ENCODE measurements around the gene ALK. TPM values are rescaled to one million over a fixed set of nuclear protein-coding genes. Genes with fewer than 3 reads are reported as not detected.

The ALK gene
- polyA plus RNA-seq, 1 of the 3 experiments (the other 2 are of a cell fraction): 0.30 TPM

DNA sequence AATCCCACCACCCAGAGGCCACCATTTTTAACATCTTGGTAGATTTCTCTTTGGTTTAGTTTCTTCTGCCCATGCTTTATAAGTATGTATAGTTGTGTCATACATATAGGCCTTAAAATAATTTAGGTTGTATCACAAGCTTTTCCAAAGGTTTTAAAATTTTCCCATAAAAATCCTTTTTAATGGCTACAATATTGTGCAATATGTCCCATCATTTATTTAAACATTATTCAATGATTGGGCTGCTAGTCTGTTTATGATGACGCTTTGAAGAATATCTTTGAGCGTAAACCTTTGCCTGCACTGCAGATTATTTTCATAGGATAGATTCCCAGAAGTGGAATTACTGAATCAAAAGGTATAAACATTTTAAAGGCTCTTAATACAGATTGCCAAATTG is 588.8 kb downstream of the ALK start:
- no peaks in the 10 kb centered on the region for H3K36me3 ChIP-seq (replicated peaks in 1 of 2; ENCODE audit: control insufficient read depth in 1 of 2, insufficient read depth in 2 of 2, low read length in 1 of 2)
- H3K9me2 ChIP-seq: no peaks in the 10 kb centered on the region
- H3K4me3 ChIP-seq (ENCODE audit: low read depth in 2 of 2, low read length in 1 of 2): no peak overlapping the region
- peak overlapping the region in 1 of 2 experiments; percentile 16; a peak in 1 of 4 replicates for H3K27ac ChIP-seq (ENCODE audit: low read depth in 2 of 2, low read length in 1 of 2)
- no peak overlapping the region for H3K9ac ChIP-seq
- ChIA-PET CTCF (interaction anchor here (0.8 to 4.4 kb wide), 2 partner anchors 12 to 24 kb away, joined by 3 to 23 read pairs; no protein-coding TSS in a partner anchor), POLR2A (no interaction called here)
- no peaks in the 10 kb centered on the region for H3K9me3 ChIP-seq
- no peak overlapping the region for H2AFZ ChIP-seq (ENCODE audit: low read depth)
- TF ChIP-seq GATA2 (CRISPR knock-in tag; IDR thresholded peaks at IDR 0.05) (no peak), JUND (IDR thresholded peaks at IDR 0.05) (no peak), MXI1 (IDR thresholded peaks at IDR 0.05; ENCODE audit: low read depth, low read length) (no peak), TAF1 (IDR thresholded peaks at IDR 0.05; ENCODE audit: borderline replicate concordance, low read depth, low read length) (no peak), NRF1 (IDR thresholded peaks at IDR 0.05; ENCODE audit: low read depth, low read length) (no peak), ELF1 (IDR thresholded peaks at IDR 0.05) (no peak)
- TF ChIP-seq, protein P1, sequence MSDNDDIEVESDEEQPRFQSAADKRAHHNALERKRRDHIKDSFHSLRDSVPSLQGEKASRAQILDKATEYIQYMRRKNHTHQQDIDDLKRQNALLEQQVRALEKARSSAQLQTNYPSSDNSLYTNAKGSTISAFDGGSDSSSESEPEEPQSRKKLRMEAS (IDR thresholded peaks at IDR 0.05; ENCODE audit: low read depth): no peak
- TF ChIP-seq, protein P2, sequence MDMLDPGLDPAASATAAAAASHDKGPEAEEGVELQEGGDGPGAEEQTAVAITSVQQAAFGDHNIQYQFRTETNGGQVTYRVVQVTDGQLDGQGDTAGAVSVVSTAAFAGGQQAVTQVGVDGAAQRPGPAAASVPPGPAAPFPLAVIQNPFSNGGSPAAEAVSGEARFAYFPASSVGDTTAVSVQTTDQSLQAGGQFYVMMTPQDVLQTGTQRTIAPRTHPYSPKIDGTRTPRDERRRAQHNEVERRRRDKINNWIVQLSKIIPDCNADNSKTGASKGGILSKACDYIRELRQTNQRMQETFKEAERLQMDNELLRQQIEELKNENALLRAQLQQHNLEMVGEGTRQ (IDR thresholded peaks at IDR 0.05; ENCODE audit: borderline replicate concordance, low read depth, low read length): no peak
- H3K27me3 ChIP-seq (ENCODE audit: insufficient read depth): no peaks in the 10 kb centered on the region; the same call in 1 of the 2 replicates
- no peaks in the 10 kb centered on the region for H3K79me2 ChIP-seq (ENCODE audit: insufficient read depth)
- H3K4me2 ChIP-seq: no peak overlapping the region
- WGBS (ENCODE audit: low lambda C conversion rate): 82% methylated on average over 2 of the region's 2 CpGs
- no peaks in the 10 kb centered on the region for H4K20me1 ChIP-seq (ENCODE audit: insufficient read depth)
- H3K4me1 ChIP-seq (ENCODE audit: control insufficient read depth in 1 of 2, insufficient read depth in 2 of 2, low read depth in 1 of 2, low read length in 1 of 2): peaks cover 4 to 24% of the 10 kb centered on the region in 2 experiments; a peak in 3 of 4 replicates
- H3F3A ChIP-seq (replicated peaks; ENCODE audit: insufficient read depth): no peaks in the 10 kb centered on the region
- DNase-seq: no peak

DNA sequence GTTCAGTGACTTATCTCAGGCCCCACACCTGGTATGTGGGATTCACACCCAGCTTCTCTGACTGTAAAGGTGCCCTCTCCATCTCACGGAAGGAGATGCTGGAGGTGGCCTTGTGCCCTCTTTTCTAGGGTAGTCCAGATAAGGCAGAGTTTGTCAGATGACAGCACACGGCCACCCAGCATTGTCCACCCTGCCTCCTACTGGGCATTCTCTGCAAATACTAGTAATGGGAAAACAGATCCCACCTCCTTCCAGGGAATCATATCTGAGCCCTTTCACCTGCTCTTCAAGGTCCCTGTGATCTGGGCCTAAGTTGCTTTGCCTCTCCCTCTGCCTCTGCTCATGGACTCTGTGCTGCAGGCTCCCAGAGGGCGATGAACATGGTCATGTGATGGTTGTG is 591.5 kb downstream of the ALK start:
- H3K9ac ChIP-seq: no peak overlapping the region
- H3K4me2 ChIP-seq: no peak overlapping the region
- 33% methylated on average over 3 of the region's 3 CpGs for WGBS (ENCODE audit: low lambda C conversion rate)

More for the DNA sequence above, 591.5 kb downstream of the ALK start:
- no peak for DNase-seq
- Histone ChIP-seq H4K20me1 (ENCODE audit: insufficient read depth) (no peaks in the 10 kb centered on the region), H3K27ac (ENCODE audit: low read depth in 2 of 2, low read length in 1 of 2) (peak overlapping the region in 1 of 2 experiments; percentile 35; a peak in 1 of 4 replicates), H3K9me3 (no peaks in the 10 kb centered on the region), H2AFZ (ENCODE audit: low read depth) (no peak overlapping the region), H3K36me3 (replicated peaks in 1 of 2; ENCODE audit: control insufficient read depth in 1 of 2, insufficient read depth in 2 of 2, low read length in 1 of 2) (no peaks in the 10 kb centered on the region), H3K79me2 (ENCODE audit: insufficient read depth) (no peaks in the 10 kb centered on the region), H3K4me3 (ENCODE audit: low read depth in 2 of 2, low read length in 1 of 2) (no peak overlapping the region), H3K27me3 (ENCODE audit: insufficient read depth) (no peaks in the 10 kb centered on the region), H3K4me1 (ENCODE audit: control insufficient read depth in 1 of 2, insufficient read depth in 2 of 2, low read depth in 1 of 2, low read length in 1 of 2) (peaks cover 4 to 8% of the 10 kb centered on the region in 2 experiments; a peak in 2 of 4 replicates), H3K9me2 (no peaks in the 10 kb centered on the region), H3F3A (replicated peaks; ENCODE audit: insufficient read depth) (no peaks in the 10 kb centered on the region)
- TF ChIP-seq, protein P3, sequence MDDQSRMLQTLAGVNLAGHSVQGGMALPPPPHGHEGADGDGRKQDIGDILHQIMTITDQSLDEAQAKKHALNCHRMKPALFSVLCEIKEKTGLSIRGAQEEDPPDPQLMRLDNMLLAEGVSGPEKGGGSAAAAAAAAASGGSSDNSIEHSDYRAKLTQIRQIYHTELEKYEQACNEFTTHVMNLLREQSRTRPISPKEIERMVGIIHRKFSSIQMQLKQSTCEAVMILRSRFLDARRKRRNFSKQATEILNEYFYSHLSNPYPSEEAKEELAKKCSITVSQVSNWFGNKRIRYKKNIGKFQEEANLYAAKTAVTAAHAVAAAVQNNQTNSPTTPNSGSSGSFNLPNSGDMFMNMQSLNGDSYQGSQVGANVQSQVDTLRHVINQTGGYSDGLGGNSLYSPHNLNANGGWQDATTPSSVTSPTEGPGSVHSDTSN (IDR thresholded peaks at IDR 0.05): no peak
- TF ChIP-seq SMC3 (IDR thresholded peaks at IDR 0.05; ENCODE audit: low read depth, low read length) (0 out of 2 replicates have a peak, but pooled peaks have one; percentile 10), RAD21 (IDR thresholded peaks at IDR 0.05; ENCODE audit: low read length) (peak; percentile 13; the same call in 1 of the 2 replicates)
- TF ChIP-seq, protein P4, sequence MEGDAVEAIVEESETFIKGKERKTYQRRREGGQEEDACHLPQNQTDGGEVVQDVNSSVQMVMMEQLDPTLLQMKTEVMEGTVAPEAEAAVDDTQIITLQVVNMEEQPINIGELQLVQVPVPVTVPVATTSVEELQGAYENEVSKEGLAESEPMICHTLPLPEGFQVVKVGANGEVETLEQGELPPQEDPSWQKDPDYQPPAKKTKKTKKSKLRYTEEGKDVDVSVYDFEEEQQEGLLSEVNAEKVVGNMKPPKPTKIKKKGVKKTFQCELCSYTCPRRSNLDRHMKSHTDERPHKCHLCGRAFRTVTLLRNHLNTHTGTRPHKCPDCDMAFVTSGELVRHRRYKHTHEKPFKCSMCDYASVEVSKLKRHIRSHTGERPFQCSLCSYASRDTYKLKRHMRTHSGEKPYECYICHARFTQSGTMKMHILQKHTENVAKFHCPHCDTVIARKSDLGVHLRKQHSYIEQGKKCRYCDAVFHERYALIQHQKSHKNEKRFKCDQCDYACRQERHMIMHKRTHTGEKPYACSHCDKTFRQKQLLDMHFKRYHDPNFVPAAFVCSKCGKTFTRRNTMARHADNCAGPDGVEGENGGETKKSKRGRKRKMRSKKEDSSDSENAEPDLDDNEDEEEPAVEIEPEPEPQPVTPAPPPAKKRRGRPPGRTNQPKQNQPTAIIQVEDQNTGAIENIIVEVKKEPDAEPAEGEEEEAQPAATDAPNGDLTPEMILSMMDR (IDR thresholded peaks at IDR 0.05): peak; percentile 39; the same call in 1 of the 2 replicates
- ChIA-PET CTCF (interaction anchor here (0.9 to 1.9 kb wide), 8 partner anchors 11 to 123 kb away, joined by 3 to 8 read pairs (median 3); no protein-coding TSS in a partner anchor), POLR2A (no interaction called here)
